CD4-positive, alpha-beta T cell treated with Interleukin-15 for 4 hours (primary cell): Measurements from ENCODE around the gene CNPPD1.

Experiments
- DNase-seq: peaks from one replicate; pipeline ENCODE4 v3.0.0-alpha.2; 2020; ENCODE audit warnings: low spot score

Gene CNPPD1

GRCh38 chr2:219160186-219161017 lies 16.3 kb downstream of the CNPPD1 start, which contains the start of gene NHEJ1:
Gene NHEJ1 (minus strand): TSS chr2:219160815. CDS start chr2:219158362, 2,453 bp downstream.
- DNase-seq = peak; percentile 94

GRCh38 chr2:219159771-219160185 lies 16.9 kb downstream of the CNPPD1 start:
- no peak for DNase-seq

GRCh38 chr2:219158586-219158985 lies 18.1 kb downstream of the CNPPD1 start:
- DNase-seq = no peak

GRCh38 chr2:219158025-219158424 lies 18.7 kb downstream of the CNPPD1 start:
- DNase-seq = no peak

- no peak for DNase-seq
These were observed 19.3 kb downstream of the CNPPD1 start for GRCh38 chr2:219157396-219157795.

- DNase-seq = peak; percentile 68
These were observed 21.6 kb downstream of the CNPPD1 start for GRCh38 chr2:219155054-219155644.

GRCh38 chr2:219149667-219150066 lies 27.1 kb downstream of the CNPPD1 start:
- DNase-seq = no peak

- no peak for DNase-seq
These were observed 34.4 kb downstream of the CNPPD1 start for GRCh38 chr2:219142329-219142728.

- no peak for DNase-seq
These were observed 36.0 kb downstream of the CNPPD1 start for GRCh38 chr2:219140722-219141121.

- no peak for DNase-seq
These were observed 42.7 kb downstream of the CNPPD1 start for GRCh38 chr2:219133976-219134375.

GRCh38 chr2:219131744-219132143 lies 45.0 kb downstream of the CNPPD1 start:
- no peak for DNase-seq

- no peak for DNase-seq
These were observed 45.4 kb downstream of the CNPPD1 start for GRCh38 chr2:219131327-219131726.

GRCh38 chr2:219129589-219129988 lies 47.1 kb downstream of the CNPPD1 start:
- no peak for DNase-seq

- DNase-seq = no peak
These were observed 48.3 kb downstream of the CNPPD1 start for GRCh38 chr2:219128396-219128795.

- DNase-seq = no peak
These were observed 49.6 kb downstream of the CNPPD1 start for GRCh38 chr2:219127037-219127635.

GRCh38 chr2:219126555-219126954 lies 50.2 kb downstream of the CNPPD1 start:
- DNase-seq = no peak

- DNase-seq = no peak
These were observed 50.8 kb downstream of the CNPPD1 start for GRCh38 chr2:219125886-219126270.

- DNase-seq = no peak
These were observed 51.4 kb downstream of the CNPPD1 start for GRCh38 chr2:219125225-219125885.

GRCh38 chr2:219124381-219125110 lies 52.2 kb downstream of the CNPPD1 start:
- DNase-seq = peak; percentile 12

- no peak for DNase-seq
These were observed 53.2 kb downstream of the CNPPD1 start for GRCh38 chr2:219123356-219124135.
